T-helper 1 cell treated with Interleukin-12 subunit alpha and Interleukin-12 subunit beta and Interleukin-4 antibody, amounts not matched to agents 30 ng/mL and 1 ng/mL, for 36 hours (primary cell): ENCODE data around the gene SYTL2. TPM values are rescaled to one million over a fixed set of nuclear protein-coding genes. Genes with fewer than 3 reads are reported as not detected.

ENCODE experiments used
- intact Hi-C: fragments of 100-400 bp; cut with micrococcal nuclease; formaldehyde crosslinking; loops from one replicate; pipeline ENCODE4 v1.15.1; 2024
- total RNA-seq: library from RNA; stranded (reverse); gene quantifications from 2 replicates; pipeline ENCODE4 v1.2.3, GENCODE V29; 2022

Gene SYTL2
- total RNA-seq, 1 donor from 2014 or later = 96.5 TPM

DNA sequence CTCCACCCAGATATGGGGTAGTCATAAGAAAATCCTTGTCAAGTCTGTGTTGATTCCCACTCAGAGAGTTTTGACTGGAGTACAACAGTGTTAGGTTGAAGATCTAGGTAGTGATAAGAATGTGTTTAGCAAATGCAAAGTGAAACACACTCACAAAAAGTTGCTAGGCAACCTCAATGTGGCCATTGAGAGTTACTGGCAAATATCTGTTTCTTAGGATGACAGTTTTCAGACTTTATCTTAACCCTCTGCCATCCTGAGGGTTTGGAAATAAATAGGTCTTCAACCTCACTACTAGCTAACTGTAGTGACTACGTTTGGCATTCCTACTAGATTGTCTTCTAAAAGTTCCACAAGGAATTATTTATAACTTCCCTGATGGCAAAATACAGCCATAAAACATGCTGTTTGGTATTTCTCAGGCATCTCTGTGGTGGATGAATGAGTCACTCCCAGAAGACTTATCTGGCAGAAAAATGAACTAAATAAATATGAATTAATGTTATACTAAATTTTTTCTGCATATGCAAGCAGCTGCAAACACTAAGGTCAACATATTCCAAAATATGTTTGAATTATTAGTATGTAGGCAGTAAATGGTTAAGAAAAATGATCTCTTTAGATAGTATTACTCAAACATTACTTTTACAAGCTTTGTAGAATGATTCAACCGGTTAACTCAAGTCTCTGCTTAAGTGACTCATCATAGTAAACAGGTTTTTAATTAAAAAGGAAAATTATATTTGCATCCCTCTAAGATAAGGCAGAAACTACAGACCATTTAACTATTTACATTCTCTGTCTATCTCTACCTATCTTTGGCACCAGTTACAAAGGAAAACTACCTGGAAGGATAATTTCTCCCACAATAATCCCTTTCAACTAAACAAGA is 17.1 kb upstream of the SYTL2 start:
- intact Hi-C loops = loop anchor here (1.0 to 5.0 kb wide), 9 partner anchors 18 to 1209 kb away; partner anchors contain the start of genes CREBZF, TMEM126A, TMEM126B and TMEM135

- intact Hi-C loops = loop anchor here (5.0 kb wide), 1 partner anchor 1211 kb away; the partner anchor contains the start of gene TMEM135
These were observed 15.3 kb upstream of the SYTL2 start for GRCh38 chr11:85826116-85826855.

GRCh38 chr11:85825616-85826015 is 14.7 kb upstream of the SYTL2 start:
- intact Hi-C loops = loop anchor here (5.0 kb wide), 1 partner anchor 1212 kb away; the partner anchor contains the start of gene TMEM135

- intact Hi-C loops = loop anchor here (1.0 to 2.0 kb wide), 10 partner anchors 13 to 420 kb away; partner anchors contain the start of genes EED, SYTL2 and TMEM126B
These were observed 12.9 kb upstream of the SYTL2 start for GRCh38 chr11:85823816-85824215.

DNA sequence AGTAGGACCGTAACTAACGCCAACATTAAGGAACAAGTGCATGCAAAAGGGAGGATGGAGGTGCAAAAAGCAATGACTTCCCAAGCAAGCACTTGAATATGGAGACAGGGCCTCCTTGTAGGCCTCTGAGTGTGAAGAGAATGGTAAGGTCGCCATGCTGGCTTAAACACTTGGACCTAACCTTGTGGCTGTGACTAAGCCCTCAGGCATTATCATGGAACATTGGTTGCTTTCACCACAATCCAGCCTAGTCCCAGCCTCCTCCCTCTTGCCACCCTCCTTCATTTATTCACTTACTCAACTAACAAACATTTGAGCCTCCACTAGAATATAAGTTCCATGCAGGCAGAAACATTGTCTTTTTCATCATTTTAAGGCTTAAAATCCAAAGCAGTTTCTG is 11.9 kb upstream of the SYTL2 start:
- intact Hi-C loops = loop anchor here (1.0 to 2.0 kb wide), 6 partner anchors 12 to 228 kb away; partner anchors contain the start of genes SYTL2 and TMEM126B

GRCh38 chr11:85821636-85822035 is 10.7 kb upstream of the SYTL2 start:
- intact Hi-C loops = loop anchor here (2.0 kb wide), 1 partner anchor 227 kb away; no protein-coding TSS in a partner anchor

- intact Hi-C loops = no loop called here
These were observed 8.5 kb upstream of the SYTL2 start for GRCh38 chr11:85819441-85819840.

GRCh38 chr11:85815186-85815931 is 4.4 kb upstream of the SYTL2 start:
- intact Hi-C loops = no loop called here

DNA sequence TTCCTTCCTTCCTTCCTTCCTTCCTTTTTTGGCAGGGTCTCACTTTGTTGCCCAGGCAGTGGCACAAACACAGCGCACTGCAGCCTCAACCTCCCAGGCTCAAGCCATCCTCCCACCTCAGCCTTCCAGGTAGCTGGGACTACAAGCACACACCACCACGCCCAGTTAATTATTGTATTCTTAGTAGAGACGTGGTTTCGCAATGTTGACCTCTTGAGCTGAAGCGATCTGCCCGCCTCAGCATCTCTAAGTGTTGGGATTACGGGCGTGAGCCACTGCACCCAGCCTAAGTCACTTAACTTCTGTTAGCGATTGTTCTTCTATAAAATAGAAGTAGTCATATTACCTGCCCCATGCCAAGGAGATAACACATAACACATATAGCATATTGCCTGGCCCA is 2.8 kb upstream of the SYTL2 start:
- intact Hi-C loops = loop anchor here (5.0 kb wide), 1 partner anchor 1269 kb away; no protein-coding TSS in a partner anchor

GRCh38 chr11:85811624-85812023 is 683 bp upstream of the SYTL2 start:
- intact Hi-C loops = loop anchor here (1.0 to 5.0 kb wide), 6 partner anchors 12 to 1271 kb away; partner anchors contain the start of gene PICALM

GRCh38 chr11:85810521-85810870 is 445 bp downstream of the SYTL2 start:
- intact Hi-C loops = loop anchor here (1.0 to 5.0 kb wide), 4 partner anchors 17 to 1272 kb away; partner anchors contain the start of genes CREBZF and TMEM126B

DNA sequence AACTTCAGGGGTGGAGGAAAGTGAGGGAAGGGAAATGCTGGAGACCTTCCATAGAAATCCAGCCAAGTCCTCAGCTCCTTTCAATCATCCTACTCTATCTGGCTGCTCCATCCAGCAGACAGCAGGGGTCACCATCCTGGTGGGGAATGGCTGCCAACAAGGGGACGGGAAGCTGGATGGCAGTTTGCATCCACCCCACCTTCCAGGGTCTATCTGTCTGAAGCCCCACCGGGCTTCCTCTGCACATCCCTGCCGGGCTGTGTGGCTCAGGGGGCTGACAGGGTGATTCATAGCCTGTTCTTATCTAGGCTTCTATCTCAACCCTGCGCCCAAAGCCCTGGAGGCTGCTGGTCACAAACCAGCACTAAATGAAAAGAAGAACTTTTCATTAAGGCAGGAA is 1.1 kb downstream of the SYTL2 start:
- intact Hi-C loops = loop anchor here (1.0 to 5.0 kb wide), 4 partner anchors 17 to 1272 kb away; partner anchors contain the start of genes CREBZF and TMEM126B

DNA sequence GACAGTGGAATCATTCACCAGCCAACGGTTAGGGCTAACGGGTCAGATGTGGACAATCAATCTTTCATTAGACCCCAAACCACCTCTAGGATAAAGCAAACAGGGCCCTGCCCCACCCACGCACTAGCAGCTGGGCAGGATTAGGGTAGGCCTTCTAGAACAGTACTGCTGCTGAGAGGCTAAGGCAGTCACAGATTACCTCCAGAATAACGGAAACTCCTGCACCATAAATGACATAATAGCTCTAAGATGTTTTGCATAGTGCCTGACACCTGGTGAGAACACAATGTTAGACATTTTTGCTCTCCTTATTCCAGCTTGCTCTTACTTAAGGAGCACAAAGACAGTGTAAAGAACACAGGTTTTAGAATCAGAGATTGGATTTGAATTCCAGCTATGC is 1.8 kb downstream of the SYTL2 start:
- intact Hi-C loops = no loop called here

DNA sequence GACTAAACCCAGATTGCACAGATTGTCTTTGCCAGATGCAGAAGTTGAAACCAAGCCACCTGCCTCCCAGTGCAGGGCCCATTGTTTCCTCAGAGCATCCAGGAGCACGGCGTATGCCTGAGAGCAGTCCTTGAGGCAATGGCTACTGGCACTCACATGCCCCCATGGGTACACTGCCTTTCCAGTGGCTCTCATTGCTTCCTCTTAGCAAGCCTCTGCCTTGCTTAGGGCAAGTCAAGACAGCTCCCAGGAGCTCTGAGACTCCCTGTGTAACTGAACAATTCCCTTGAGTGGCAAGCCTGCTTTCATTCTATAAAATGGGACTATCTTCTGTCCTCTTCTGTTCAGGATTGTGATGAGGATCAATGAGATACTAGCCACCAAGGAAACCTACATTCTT is 4.1 kb downstream of the SYTL2 start:
- intact Hi-C loops = no loop called here

DNA sequence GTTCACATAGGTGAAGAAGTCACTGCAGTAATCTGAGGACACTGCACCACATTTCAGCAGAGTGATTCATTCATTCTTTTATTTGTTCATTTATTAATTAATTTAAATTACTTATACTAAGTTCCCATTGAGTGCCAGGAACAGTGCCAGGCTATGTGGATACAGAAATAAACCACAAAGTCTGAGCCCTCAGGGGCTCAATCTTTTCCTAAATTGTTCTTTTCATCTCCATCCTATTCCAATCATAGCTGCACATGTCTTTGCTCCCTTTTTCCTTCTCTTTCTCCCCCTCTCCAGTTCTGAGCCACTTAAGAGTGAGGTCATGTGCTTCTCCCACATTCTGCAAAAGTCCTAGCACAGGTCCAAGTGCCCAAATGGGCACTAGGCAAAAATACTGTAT is 4.9 kb downstream of the SYTL2 start:
- intact Hi-C loops = no loop called here

DNA sequence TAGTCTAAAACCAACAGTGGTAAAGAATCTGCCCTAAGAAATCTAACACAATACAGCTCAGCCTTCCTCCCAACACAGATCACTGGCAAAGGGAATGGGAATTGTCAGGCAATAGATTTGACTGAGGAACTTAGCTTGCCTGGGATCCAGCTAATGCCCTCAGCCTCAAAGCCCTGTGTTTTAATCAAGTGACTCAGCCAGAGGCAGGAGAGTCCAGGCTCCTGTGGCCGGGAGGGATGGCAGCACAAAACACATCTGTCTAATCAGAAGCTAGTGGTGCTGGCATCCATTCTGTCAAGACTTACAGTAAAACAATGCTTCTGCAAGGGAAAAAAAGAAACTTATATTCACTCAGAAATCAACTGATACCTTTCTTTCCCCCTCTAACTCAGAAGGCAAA is 5.6 kb downstream of the SYTL2 start:
- intact Hi-C loops = no loop called here

DNA sequence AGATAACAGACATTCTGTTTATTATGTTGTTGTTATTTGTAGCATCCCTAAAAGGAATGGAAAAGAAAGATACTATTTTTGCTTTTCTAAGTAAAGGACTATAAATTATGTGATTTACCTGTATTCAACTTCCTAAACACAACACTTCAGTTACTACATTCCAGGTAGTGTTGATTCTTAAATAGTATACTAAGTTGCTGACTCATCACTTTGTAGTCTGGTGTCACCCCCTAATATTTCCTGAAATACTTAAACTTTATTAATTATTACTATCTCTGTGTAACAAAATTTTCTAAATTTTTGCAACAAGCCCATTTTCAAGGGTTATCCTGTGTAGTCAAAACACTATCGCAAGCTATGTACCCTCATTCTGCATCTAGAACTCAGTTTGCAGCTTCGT is 7.0 kb downstream of the SYTL2 start:
- intact Hi-C loops = no loop called here

DNA sequence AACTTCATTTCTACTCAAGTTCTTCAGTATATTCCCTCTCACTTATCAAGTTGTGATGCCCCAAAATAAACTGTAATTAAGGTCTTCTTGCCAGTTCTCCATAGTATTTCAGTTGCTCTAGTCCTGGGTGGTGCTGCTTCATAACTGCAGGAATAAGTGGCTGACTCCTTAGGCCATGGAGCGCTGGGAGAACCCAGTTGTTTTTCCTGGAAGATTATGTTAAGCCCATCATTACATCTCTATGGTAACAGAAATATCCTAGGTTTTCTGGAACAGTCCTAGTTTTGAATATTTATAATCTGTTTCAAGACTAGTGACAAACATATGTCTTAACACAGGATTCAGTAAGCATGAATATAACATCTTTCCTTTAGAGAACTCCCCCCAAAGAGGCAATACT is 7.6 kb downstream of the SYTL2 start:
- intact Hi-C loops = no loop called here

DNA sequence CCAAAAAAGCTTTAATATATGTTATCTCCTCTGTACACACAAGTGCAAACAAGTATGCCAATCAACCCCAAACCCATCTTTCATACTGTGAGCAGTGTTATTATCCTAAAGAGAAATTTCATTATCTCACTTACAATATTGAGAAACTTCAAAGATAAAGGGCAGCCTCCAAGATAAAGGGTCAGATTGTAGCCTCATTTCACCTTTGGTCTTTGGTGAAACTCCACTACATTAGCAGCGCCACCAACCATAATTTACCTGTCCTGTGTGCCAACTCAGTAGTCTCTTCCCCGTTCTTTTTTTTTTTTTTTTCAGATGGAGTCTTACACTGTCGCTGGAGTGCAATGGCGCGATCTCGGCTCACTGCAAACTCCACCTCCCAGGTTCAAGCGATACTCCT is 9.4 kb downstream of the SYTL2 start:
- intact Hi-C loops = no loop called here

GRCh38 chr11:85800595-85801342 is 10.2 kb downstream of the SYTL2 start:
- intact Hi-C loops = no loop called here
